Stimulated activated CD4-positive, alpha-beta T cell treated with anti-CD3 and anti-CD28 coated beads, TNF-alpha, amount 100 ng/mL, for 4 hours (primary cell): ENCODE results near the gene CDC45.

ENCODE experiments used
- DNase-seq, 3 experiments: peaks; one replicate each; pipeline ENCODE4 v3.0.0-alpha.2; 2020; ENCODE audit warnings: low read depth in 3 of 3

Gene CDC45

DNA sequence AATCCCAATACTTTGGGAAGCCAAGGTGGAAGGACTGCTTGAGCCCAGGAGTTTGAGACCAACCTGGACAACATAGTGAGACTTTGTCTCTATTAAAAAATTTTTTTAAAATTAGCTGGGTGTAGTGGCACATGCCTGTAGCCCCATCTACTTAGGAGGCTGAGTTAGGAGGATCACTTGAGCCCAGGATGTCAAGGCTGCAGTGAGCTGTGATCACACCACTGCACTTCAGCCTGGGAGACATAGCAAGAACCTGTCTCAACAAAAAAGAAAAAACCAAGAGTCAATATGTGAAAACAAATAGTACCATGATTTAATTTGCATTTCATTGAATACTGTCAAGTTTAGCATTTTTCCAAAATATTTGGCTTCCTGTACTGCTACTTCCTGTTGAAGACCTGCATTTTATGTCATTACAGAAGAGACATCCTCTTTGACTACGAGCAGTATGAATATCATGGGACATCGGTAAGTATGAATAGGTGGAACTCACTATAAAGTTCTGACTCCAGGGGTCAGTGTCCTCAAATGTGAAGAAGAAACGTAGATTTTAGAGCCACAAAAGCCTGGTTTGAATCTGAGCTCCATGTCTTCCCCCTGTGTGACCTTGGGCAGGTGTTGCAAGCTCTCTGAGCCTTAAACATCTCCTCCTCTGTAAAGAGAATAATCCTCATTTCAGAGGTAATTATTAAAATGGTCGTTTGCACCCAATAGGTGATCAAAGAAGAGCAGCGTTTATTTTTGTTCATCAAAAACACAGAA is 16.0 kb downstream of the CDC45 start:
- DNase-seq: no peak

DNA sequence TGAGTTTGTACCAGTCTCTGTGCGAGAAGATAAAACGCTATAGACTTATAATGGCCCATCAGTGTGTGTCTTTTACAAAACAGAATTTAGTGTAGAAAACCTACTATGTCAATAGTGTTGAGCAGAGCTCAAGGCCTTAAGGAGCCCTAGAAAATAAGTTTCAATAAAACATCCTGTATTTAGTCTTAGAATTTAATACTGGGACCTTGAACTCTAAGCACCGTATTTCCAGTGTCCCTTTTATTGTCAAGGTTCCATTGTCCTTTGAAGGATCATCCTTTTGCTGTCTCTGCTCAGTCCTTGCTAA is 16.6 kb downstream of the CDC45 start:
- DNase-seq: no peak

DNA sequence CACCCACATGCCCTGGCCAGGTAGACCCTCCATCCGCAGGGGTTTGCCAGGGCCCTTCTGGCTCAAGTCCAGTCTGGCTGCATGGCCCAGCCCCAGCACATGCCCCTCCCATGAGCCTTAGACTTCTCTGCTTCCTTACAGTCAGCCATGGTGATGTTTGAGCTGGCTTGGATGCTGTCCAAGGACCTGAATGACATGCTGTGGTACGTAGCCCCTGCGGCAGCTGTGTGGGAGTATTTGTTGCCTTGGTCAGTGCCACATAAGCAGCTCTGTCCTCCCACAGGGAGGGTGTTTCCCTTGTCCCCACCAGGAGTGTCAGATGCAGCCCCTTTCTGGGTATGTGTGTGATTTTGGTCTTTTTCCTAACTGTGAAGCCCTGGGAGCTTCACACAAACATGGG is 17.5 kb downstream of the CDC45 start:
- no peak for DNase-seq

DNA sequence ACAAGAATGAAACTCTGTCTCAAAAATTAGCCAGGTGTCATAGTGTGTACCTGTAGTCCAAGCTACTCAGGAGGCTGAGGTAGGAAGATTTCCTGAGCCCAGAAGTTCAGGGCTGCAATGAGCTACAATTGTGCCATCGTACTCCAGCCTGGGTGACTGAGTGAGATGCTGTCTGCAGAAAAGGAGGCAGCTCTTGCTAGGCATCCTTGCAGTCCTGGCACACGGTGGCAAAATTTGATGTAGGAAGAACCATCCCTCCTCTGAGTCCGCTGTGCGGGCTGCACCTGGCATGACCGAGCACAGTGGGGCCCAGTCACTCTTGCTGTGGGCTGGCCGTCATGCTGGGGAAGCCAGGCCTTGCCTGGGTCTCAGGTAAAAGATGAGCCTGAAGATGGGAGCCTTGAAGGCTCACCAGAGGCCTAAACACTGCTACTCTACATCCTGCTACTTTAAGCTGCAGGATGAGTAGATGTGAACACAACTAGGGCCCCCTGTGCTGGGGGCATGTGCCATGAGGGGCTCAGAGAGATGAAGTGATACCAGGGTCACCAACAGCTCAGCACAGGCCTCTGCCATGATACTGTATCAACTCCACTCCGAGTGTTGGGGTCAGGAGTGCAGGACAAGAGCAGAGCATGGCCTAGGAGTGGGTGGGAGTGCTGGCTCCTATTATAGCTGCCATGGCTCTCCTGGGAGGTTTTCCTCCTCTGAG is 18.6 kb downstream of the CDC45 start:
- no peak for DNase-seq

DNA sequence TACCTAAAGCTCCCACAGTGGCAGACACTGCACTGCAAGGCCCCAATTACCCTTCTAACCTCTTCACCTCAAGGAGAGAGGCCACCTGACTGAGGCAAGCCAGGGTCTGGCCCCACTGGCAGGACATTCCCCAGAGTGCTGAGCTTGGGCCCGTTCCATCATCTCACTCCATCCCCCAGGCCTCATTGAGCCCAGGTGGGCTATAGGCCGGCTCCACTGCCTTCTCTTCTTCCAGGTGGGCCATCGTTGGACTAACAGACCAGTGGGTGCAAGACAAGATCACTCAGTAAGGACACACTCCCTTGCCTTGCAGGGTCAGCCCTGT is 19.1 kb downstream of the CDC45 start:
- no peak for DNase-seq

DNA sequence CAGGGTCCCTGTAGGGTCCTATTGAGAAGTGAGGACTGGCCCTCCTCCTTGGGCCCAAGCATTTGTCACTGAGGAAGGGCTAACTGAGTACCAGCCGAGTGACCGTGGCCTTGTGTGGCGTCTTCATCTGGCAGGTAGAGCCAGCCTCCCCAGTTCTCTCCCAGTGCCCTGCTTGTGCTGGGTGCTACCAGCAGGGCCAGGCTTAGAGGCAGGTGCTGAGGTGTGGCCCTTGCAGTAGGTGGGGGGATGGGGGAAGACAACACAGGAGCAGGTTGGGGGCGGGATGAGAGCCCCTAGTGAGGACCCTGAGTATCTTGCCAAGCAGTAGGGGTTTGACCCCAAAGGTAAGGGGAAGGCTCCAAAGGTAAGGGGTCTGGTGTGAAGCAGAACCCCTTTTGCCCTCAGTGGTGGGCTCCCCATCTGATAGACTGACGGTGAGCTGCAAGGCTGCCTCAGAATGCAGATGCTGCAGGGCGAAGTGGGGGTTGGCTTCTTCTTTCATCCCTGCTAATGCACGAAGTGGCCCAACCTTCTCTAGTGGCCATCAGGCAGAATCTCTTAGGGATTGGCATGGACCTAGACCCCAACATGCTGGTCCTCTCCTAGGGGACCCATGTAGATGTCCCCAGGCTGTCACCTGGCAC is 19.6 kb downstream of the CDC45 start:
- DNase-seq: no peak

DNA sequence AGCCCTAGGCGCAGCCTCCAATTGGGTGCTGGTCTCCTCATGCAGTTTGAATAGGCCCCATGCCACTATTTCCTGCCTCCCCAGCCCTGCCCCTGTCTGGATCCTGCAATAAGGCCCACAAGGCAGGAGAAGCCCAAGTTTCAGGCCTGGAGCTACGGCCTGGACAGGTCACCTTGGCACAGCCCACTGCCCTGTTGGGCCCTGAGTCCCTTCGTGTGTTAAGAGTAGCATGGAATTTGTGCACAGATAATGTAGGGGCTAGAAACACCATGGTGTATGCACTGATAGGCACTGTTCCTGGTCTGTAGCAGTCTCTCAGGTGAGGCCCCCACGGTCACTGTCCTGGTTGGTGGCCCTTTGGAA is 20.1 kb downstream of the CDC45 start:
- DNase-seq: no peak

DNA sequence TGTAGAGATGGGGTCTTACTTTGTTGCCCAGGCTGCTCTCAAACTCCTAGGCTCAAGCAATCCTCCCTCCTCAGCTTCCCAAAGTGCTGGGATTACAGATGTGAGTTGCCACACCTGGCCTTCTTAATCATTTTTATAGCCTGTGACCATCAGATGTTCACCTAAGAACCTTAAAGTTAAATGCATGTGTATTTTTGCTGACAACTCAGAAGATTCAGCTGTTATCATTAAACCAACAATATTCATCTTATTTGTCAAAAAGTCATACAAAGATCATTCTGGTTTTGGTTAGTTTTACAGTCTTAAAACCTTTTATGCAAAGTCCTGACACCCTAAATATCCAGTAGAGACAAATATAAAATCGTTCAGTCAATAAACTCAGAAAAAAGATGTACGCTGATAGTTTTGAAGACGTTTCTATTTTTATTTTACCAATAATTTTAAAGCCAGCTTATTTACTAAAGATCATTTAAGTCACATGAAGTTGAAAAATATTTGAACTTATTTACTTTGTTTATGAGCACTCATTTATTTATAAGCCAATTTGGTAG is 22.3 kb downstream of the CDC45 start:
- no peak for DNase-seq

DNA sequence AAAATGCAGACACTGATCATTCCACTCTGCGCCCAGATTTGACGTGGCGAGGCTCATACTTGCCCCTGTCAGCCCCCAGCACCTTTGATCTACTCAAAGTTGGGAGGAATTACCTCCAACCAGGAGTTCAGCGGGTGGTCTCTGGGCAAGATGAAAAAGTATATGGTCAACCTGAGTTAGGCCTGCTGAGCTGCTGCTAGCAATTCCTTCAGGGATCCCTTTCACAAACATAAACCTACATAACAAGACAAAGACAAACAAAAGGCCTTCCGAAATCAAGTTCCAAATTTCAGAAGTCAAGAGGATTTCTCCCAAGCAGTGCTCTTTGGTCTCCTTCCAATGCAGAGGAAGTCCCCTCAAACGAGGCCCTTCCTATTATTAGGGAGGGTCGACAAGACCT is 23.6 kb downstream of the CDC45 start:
- DNase-seq: no peak

DNA sequence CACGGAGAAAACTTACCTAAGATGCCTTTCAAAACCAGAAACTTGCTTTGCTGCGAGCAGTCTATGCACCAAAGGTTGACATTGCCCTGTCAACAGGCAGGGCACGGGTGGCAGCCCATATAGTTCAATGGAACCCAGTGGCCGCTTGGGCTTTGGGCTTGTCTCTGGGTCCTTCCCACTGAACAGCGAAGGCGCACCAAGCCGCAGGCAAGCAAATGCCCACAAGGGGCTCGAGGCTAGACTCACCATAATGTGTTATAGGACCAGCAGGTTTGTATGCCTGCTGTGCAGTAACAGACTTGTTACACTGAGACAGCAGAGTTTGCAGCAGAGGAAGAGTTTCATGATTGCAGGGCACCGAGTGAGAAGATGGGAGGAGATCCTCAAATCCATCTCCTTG is 24.1 kb downstream of the CDC45 start:
- no peak for DNase-seq

DNA sequence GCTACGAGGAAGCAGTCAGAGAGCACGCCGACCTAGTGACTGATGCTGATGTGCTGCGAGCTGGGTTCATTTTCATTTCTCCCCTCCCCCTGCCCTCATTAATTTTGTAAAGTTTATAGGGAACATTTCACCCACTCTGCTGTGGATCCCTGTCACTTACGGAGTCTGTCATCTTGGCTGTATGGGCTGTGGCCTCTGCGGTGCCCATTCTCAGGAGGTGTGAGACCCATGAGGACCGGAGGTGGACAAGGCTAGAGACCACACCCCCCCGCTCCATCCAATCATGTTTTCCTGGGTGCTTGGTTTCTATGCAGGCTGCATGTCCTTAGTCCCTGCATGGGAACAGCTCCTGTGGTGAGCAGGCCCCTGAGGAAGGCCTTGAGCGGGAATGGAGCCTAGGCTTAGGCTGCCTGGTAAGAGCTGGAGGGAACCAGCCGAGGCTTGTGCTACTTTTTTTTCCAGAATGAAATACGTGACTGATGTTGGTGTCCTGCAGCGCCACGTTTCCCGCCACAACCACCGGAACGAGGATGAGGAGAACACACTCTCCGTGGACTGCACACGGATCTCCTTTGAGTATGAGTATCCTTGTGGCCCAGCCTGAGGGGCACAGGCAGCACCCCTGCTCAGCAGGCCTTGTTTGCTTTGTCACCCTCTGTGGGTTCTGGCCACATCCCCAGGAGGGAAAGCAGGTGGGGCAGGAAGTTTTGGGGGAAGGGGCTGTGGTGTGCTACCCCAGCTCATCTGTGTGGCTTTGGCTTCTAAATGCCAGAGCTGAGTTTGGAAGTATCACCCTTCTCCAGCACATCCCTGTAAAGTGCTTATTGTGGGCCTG is 25.4 kb downstream of the CDC45 start:
- DNase-seq: no peak

DNA sequence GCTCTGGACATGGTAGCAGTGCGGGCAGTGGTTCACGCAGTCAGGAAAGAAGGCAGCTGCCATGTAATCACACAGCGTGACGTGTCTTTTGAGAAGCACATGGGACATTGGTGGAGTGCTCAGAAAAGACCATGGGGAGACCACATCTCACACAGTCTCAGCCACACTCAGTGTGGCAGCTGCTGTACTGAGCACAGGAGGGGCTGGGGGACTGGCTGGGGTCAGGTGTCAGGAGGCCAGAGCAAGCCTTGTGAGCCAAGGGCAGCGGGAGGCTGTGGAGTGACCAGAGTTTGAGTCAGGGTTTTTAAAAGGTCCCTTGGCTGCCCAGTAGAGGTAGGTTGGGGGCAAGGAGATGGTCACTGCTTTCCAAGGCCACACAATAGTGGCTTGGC is 26.0 kb downstream of the CDC45 start:
- DNase-seq: no peak

DNA sequence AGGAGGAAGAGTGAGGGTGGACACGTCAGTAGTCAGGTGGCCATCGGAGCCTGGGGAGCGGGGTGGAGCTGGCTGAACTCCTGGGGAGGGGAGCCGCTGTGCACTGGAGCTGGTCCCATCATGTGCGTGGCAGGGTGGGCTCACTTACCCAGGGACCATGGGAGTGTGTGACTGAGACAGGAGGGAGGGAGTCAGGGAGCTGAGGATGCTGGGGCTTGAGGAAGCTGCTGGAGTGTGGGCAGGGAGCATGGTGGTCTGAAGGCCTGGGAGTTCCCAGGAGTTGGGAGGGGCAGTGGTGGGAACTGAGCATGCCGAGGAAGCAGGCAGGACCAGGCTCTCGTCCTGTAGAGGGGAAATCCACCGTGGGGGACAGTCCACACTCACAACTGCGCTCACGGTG is 26.5 kb downstream of the CDC45 start:
- DNase-seq: no peak

DNA sequence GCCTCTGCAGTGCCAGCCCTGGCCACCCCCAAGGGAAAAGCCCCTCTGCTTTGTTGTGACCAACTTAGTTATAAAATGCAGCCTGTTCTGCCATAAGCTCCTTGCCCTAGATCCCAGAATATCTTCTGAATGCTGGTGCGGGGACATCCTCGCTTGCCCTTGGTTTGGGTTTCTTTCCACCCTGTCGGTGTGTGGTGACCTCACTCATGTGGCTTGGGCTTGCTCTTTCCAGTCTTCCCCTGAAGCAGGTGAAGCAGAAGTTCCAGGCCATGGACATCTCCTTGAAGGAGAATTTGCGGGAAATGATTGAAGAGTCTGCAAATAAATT is 27.8 kb downstream of the CDC45 start:
- no peak for DNase-seq

DNA sequence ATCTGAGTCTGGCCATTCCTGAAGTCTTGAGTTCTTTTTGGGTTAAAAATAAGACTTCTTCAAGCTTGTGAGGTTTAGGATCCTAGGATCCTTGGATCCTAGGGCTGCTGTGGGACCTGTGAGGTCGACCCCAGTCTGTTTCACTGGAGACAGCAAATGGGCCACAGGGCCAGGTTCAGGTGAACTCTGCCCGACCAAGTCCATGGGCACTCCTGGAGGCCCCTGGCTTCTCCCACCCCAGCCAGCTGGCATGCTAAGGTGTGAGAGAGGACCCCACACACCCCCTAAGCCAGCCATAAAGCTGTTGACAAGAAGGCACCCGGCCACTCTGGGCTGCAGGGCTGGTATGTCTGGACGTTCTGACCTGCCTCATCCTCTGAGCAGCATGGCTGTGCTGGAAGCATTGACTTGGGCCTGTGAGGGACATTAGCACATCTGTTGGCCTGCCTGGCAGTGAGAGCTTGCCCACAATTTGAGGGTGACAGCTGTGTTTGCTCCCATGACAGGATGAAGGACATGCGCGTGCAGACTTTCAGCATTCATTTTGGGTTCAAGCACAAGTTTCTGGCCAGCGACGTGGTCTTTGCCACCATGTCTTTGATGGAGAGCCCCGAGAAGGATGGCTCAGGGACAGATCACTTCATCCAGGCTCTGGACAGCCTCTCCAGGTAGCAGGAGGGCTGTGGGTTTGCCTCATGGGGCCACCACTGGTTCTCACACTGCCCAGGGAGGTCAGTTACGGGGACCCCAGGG is 28.5 kb downstream of the CDC45 start:
- DNase-seq: no peak

DNA sequence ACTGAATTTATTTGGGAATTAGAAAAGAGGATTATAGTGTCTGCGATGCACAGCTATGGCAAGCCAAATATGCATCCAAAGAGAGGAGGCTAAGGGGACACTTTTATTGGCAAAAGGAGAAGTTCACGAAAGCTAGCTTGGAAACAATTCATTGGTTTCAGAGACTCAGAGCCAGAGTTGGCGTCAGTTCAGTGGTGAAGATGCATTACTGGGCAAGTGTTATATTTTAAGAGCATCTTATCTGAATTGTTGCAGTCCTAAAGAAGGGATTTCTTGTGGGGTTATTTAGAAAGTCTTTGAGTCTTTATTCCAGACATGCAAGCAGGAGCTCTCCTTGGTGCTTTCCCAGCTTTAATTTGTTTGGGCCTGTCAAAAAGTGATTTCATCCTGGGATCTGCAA is 29.5 kb downstream of the CDC45 start:
- DNase-seq: no peak

DNA sequence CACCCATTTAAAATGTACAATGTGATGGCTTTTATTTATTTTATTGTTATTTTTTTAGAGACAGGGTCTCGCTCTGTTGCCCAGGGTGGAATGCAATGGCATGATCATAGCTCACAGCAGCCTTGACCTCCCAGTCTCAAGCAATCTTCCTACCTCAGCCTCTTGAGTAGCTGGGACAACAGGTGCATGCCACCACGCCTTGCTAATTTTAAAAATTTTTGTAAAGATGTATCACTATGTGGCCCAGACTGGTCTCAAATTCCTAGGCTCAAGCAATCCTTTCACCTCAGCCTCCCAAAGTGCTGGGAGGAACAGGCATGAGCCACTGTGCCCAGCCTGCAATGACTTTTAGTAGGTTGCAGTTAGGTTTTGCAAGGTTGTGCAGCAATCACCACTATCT is 30.2 kb downstream of the CDC45 start:
- DNase-seq: no peak

DNA sequence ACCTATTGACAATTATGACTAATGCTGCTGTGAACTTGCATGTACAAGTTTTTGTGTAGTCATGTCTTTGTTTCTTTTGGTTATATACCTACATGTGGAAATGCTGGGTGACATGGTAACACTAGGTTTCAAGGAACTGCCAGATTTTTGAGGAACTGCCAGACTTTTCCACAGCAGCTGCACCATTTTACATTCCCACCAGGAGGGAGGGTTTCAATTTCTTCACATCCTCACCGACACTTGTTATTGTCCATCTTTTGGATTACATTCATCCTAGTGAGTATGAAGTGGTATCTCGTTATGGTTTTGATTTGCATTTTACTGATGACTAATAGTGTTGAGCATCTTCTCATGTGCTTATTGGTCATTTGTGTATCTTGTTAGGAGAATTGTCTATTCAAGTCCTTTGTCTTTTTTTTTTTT is 31.2 kb downstream of the CDC45 start:
- no peak for DNase-seq

DNA sequence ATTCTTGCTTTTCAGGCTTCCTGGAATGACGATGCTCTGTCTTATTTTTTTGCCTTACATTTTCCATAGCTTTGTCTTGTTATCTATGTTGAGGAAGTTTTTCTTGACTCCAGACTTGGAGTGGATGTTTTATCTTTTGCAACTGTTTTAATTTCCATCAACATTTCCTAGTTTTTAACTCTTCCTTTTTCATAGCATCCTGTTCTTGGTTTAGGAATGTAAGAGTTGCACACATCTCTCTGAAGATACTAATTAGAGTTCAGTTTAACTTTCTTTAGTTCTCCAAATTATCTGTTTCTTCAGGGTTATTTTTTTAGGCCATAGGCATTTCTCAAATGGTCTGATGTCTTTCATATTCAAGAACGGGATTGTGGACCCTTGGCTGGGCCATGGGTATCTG is 34.1 kb downstream of the CDC45 start:
- DNase-seq: no peak

DNA sequence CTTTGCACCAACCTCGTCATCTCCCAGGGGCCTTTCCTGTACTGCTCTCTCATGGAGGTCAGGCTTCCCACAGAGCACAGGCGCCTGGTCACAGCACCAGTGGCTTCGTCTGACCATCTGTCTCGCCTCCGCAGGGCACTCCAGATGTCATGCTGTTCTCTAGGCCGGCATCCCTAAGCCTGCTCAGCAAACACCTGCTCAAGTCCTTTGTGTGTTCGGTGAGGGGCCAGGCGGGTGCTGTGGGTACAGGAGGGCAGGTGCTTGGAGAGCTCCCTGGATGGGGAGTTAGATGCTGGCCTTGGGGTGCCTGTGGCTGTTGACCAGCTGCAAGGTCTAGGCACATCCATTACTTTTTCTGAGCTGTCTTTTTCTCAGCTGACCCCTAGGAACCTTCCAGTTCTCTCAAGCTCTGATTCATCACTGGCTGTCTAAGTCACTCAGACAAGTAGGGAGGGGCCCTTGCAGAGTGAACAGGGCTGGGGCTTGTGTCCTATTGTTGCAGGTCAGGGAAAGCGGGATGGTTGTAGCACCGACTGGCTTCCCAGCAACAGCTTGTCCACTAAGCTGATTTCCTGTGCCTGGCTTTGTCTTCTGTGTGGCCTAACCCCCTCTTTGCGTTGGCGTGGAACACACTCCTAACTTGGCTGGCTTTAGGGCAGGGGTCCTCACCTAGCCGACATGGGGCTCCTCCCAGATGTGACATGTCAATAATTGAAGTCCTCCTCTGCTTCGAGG is 35.3 kb downstream of the CDC45 start:
- no peak for DNase-seq
